WTC11 (cell line): ENCODE results near the gene DTNA. TPM values are rescaled to one million over a fixed set of nuclear protein-coding genes. Genes with fewer than 3 reads are reported as not detected.

ENCODE experiments used
- ATAC-seq: fragments of 200-7000 bp; cut with Tn5 transposase; 2 replicates; pipeline ENCODE4 v1.10.0; 2021; ENCODE audit warnings: mild to moderate bottlenecking, moderate library complexity
- CTCF ChIA-PET: fragments of 300-600 bp; sonication (Branson Sonifier 250); formaldehyde crosslinking; loops from one replicate; lab custom pipeline; 2021; ENCODE audit warnings: antibody characterized with exemption; lab: Charles Lee
- POLR2A ChIA-PET: fragments of 350-600 bp; sonication (Branson Sonifier 250); formaldehyde crosslinking; loops from one replicate; lab custom pipeline; 2021; ENCODE audit warnings: antibody characterized with exemption; lab: Charles Lee
- DNase-seq: peaks from one replicate; pipeline ENCODE4 v3.0.0; 2021; ENCODE audit warnings: low spot score
- H3K27ac Mint-ChIP-seq: 2 replicates; pipeline ENCODE4 v1.8.0; 2021; ENCODE audit warnings: mixed read lengths
- H3K27me3 Mint-ChIP-seq: 2 replicates; pipeline ENCODE4 v1.8.0; 2021; ENCODE audit warnings: low read depth, mild to moderate bottlenecking, moderate library complexity, mixed read lengths
- H3K36me3 Mint-ChIP-seq: 2 replicates; pipeline ENCODE4 v1.8.0; 2021; ENCODE audit warnings: mixed read lengths
- H3K4me1 Mint-ChIP-seq: 2 replicates; pipeline ENCODE4 v1.8.0; 2022; ENCODE audit warnings: mixed read lengths
- H3K4me3 Mint-ChIP-seq: 2 replicates; pipeline ENCODE4 v1.8.0; 2021; ENCODE audit warnings: mild to moderate bottlenecking, moderate library complexity, mixed read lengths
- H3K9me3 Mint-ChIP-seq: 2 replicates; pipeline ENCODE4 v1.8.0; 2021; ENCODE audit warnings: mixed read lengths
- AFF4 ChIP-seq: sonication (generic); formaldehyde crosslinking; IDR thresholded peaks from 2 replicates; pipeline ENCODE4 v1.8.1; 2023; ENCODE audit warnings: mild to moderate bottlenecking, missing genetic modification reagents, borderline replicate concordance
- AR ChIP-seq: fragments of 250-450 bp; sonication (Bioruptor Pico); IDR thresholded peaks from 2 replicates; pipeline ENCODE4 v1.9.0; 2021; ENCODE audit warnings: mild to moderate bottlenecking
- ELF4 ChIP-seq: sonication (generic); formaldehyde crosslinking; IDR thresholded peaks from 2 replicates; pipeline ENCODE4 v1.8.1; 2022; ENCODE audit warnings: low read depth, mild to moderate bottlenecking, moderate library complexity, missing genetic modification reagents
- FOXK1 ChIP-seq: sonication (generic); formaldehyde crosslinking; IDR thresholded peaks from 2 replicates; pipeline ENCODE4 v1.8.0; 2022; ENCODE audit warnings: mild to moderate bottlenecking, moderate library complexity, missing genetic modification reagents
- GABPB1 ChIP-seq: sonication (generic); formaldehyde crosslinking; IDR thresholded peaks from 2 replicates; pipeline ENCODE4 v1.8.1; 2023; ENCODE audit warnings: mild to moderate bottlenecking, missing genetic modification reagents
- HMGA2 ChIP-seq: fragments of 250-450 bp; sonication (Bioruptor Pico); IDR thresholded peaks from 2 replicates; pipeline ENCODE4 v1.4.0; 2021; ENCODE audit warnings: mild to moderate bottlenecking, moderate library complexity
- HMGXB4 ChIP-seq: sonication (generic); formaldehyde crosslinking; IDR thresholded peaks from 2 replicates; pipeline ENCODE4 v1.8.1; 2023; ENCODE audit warnings: mild to moderate bottlenecking, moderate library complexity, missing genetic modification reagents
- NFATC4 ChIP-seq: fragments of 250-450 bp; sonication (Bioruptor Pico); IDR thresholded peaks from 2 replicates; pipeline ENCODE4 v1.9.0; 2021; ENCODE audit warnings: mild to moderate bottlenecking
- TEAD4 ChIP-seq: sonication (generic); formaldehyde crosslinking; IDR thresholded peaks from 2 replicates; pipeline ENCODE4 v1.8.0; 2022; ENCODE audit warnings: mild to moderate bottlenecking, missing genetic modification reagents
- ZBTB43 ChIP-seq: sonication (generic); formaldehyde crosslinking; IDR thresholded peaks from 2 replicates; pipeline ENCODE4 v1.8.1; 2023; ENCODE audit warnings: mild to moderate bottlenecking, missing genetic modification reagents
- ZNF121 ChIP-seq: sonication (generic); formaldehyde crosslinking; IDR thresholded peaks from 2 replicates; pipeline ENCODE4 v1.8.0; 2023; ENCODE audit warnings: missing genetic modification reagents
- ZNF281 ChIP-seq: sonication (generic); formaldehyde crosslinking; IDR thresholded peaks from 2 replicates; pipeline ENCODE4 v1.8.0; 2023; ENCODE audit warnings: mild to moderate bottlenecking, missing genetic modification reagents
- ZSCAN18 ChIP-seq: fragments of 250-450 bp; sonication (Bioruptor Pico); IDR thresholded peaks from 2 replicates; pipeline ENCODE4 v2.1.2; 2022; ENCODE audit warnings: mild to moderate bottlenecking, moderate library complexity
- total RNA-seq: library from RNA; stranded (reverse); gene quantifications from 3 replicates; pipeline ENCODE4 v1.2.3, GENCODE V29; 2021

Gene DTNA
- total RNA-seq, 1 experiment from 2014 or later = 16.1 TPM

GRCh38 chr18:34802959-34803358, 92.9 kb downstream of the DTNA start:
- ChIA-PET CTCF (interaction anchor here (1.1 kb wide), 1 partner anchor 142 kb away, joined by 4 read pairs; no protein-coding TSS in a partner anchor), POLR2A (no interaction called here)
- H3K4me1 Mint-ChIP-seq = peaks cover 25% of the 10 kb centered on the region
- no peaks in the 10 kb centered on the region for H3K36me3 Mint-ChIP-seq
- no peak overlapping the region for H3K4me3 Mint-ChIP-seq
- TF ChIP-seq AR = no peak
- TF ChIP-seq ELF4 (CRISPR knock-in tag) = no peak
- TF ChIP-seq ZBTB43 (CRISPR knock-in tag) = no peak
- TF ChIP-seq ZNF121 (CRISPR knock-in tag) = no peak
- TF ChIP-seq HMGXB4 = no peak
- TF ChIP-seq ZSCAN18 (CRISPR knock-in tag) = no peak
- TF ChIP-seq FOXK1 (CRISPR knock-in tag) = no peak
- TF ChIP-seq ZNF281 (CRISPR knock-in tag) = no peak
- TF ChIP-seq NFATC4 (CRISPR knock-in tag) = no peak
- TF ChIP-seq HMGA2 (CRISPR knock-in tag) = no peak
- TF ChIP-seq TEAD4 (CRISPR knock-in tag) = no peak
- no peak for TF ChIP-seq AFF4 (CRISPR knock-in tag)
- TF ChIP-seq GABPB1 (CRISPR knock-in tag) = no peak
- H3K9me3 Mint-ChIP-seq = no peaks in the 10 kb centered on the region
- DNase-seq (no peak), ATAC-seq (no peak)
- H3K27ac Mint-ChIP-seq = no peak overlapping the region
- no peaks in the 10 kb centered on the region for H3K27me3 Mint-ChIP-seq
